ENCODE results near the gene H2BK1.

GRCh38 chr7:151252561-151252835, 42.2 kb upstream of the H2BK1 start:
- TF ChIP-seq, protein P1, sequence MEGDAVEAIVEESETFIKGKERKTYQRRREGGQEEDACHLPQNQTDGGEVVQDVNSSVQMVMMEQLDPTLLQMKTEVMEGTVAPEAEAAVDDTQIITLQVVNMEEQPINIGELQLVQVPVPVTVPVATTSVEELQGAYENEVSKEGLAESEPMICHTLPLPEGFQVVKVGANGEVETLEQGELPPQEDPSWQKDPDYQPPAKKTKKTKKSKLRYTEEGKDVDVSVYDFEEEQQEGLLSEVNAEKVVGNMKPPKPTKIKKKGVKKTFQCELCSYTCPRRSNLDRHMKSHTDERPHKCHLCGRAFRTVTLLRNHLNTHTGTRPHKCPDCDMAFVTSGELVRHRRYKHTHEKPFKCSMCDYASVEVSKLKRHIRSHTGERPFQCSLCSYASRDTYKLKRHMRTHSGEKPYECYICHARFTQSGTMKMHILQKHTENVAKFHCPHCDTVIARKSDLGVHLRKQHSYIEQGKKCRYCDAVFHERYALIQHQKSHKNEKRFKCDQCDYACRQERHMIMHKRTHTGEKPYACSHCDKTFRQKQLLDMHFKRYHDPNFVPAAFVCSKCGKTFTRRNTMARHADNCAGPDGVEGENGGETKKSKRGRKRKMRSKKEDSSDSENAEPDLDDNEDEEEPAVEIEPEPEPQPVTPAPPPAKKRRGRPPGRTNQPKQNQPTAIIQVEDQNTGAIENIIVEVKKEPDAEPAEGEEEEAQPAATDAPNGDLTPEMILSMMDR (IDR thresholded peaks at IDR 0.05; ENCODE audit: low read length) = no peak
- TF ChIP-seq EZH2 (IDR thresholded peaks at IDR 0.05; ENCODE audit: borderline replicate concordance, low read length) = no peak
